ENCODE data around the gene DGKQ.
"Not testable (repeated sequence)": the region's sequence is repeated elsewhere in the genome, so short reads cannot be mapped to it uniquely, and the experiment has no call there.

DGKQ gene

DNA sequence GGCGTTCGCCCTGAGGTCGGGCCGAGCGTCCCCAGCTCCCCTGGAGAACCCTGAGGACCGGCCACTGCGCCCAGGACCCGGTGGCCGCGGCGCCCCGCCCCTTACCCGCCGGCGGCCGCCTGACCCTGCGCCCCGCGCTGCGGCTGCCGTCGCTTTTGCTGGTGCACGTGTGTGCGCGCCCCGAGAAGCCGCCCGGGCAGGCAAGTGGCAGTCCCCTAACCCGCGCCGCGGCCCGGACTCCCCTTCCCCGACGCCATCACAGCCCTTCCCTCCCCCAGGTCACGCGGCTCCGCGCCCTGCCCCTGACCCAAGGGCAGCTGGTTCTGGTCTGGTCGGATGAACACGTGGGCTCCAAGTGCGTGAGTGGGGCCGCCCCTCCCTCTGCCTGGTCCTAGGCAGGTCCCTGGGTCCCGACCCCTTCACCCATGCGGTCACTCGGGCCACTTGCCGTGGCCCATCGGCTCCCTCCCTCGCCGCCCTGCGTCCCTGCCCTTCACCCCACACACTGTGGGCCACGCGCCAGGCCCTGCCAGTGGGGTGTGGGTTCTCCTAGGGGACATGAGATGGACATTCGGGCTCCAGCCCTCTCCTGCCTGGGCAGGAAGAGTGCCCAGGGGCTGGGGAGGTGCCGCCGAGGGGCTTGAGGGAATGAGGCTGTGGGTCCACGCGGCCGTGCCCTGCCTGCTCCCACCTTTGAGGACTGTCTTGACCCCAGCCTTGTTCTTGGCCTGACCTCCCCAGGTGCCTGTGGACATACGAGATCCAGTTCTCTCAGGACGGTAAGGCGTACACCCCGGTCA is 30.1 kb upstream of the DGKQ start:
- ChIA-PET POLR2A (interaction anchor here (0.5 kb wide), 1 partner anchor 255 kb away, joined by 3 read pairs; no protein-coding TSS in a partner anchor), CTCF (no interaction called here)
- TF ChIP-seq, protein P1, sequence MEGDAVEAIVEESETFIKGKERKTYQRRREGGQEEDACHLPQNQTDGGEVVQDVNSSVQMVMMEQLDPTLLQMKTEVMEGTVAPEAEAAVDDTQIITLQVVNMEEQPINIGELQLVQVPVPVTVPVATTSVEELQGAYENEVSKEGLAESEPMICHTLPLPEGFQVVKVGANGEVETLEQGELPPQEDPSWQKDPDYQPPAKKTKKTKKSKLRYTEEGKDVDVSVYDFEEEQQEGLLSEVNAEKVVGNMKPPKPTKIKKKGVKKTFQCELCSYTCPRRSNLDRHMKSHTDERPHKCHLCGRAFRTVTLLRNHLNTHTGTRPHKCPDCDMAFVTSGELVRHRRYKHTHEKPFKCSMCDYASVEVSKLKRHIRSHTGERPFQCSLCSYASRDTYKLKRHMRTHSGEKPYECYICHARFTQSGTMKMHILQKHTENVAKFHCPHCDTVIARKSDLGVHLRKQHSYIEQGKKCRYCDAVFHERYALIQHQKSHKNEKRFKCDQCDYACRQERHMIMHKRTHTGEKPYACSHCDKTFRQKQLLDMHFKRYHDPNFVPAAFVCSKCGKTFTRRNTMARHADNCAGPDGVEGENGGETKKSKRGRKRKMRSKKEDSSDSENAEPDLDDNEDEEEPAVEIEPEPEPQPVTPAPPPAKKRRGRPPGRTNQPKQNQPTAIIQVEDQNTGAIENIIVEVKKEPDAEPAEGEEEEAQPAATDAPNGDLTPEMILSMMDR (IDR thresholded peaks at IDR 0.05; ENCODE audit: control extremely low read depth, extremely low read depth, low read depth, missing control alignments), result no peak
- no peak for DNase-seq (ENCODE audit: extremely low spot score)

- ChIA-PET POLR2A (interaction anchor here (0.5 kb wide), 1 partner anchor 255 kb away, joined by 3 read pairs; no protein-coding TSS in a partner anchor), CTCF (no interaction called here)
- DNase-seq (ENCODE audit: extremely low spot score), result no peak
- TF ChIP-seq, protein P1 (IDR thresholded peaks at IDR 0.05; ENCODE audit: control extremely low read depth, extremely low read depth, low read depth, missing control alignments), result no peak
These were observed 29.4 kb upstream of the DGKQ start for GRCh38 chr4:1002631-1003251.

DNA sequence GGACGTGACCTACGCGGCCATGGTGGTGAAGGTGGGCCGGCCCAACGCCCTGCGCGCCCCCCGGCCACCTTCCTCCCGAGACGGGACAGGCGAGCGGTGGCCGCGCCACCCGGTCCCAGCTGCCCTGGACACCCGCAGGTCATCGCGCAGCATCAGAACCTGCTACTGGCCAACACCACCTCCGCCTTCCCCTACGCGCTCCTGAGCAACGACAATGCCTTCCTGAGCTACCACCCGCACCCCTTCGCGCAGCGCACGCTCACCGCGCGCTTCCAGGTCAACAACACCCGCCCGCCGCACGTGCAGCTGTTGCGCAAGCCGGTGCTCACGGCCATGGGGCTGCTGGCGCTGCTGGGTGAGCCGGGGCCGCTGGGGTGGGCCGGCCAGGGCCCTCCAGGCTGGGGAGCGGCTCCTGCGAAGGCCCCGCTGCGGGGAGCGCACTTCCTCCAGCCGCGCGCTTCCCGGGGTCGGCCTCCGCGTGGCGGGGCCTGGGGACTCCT is 28.8 kb upstream of the DGKQ start:
- CTCF ChIA-PET, result no interaction called here
- TF ChIP-seq, protein P1 (IDR thresholded peaks at IDR 0.05; ENCODE audit: control extremely low read depth, extremely low read depth, low read depth, missing control alignments), result no peak
- DNase-seq (ENCODE audit: extremely low spot score), result no peak
- POLR2A ChIA-PET, result no interaction called here

DNA sequence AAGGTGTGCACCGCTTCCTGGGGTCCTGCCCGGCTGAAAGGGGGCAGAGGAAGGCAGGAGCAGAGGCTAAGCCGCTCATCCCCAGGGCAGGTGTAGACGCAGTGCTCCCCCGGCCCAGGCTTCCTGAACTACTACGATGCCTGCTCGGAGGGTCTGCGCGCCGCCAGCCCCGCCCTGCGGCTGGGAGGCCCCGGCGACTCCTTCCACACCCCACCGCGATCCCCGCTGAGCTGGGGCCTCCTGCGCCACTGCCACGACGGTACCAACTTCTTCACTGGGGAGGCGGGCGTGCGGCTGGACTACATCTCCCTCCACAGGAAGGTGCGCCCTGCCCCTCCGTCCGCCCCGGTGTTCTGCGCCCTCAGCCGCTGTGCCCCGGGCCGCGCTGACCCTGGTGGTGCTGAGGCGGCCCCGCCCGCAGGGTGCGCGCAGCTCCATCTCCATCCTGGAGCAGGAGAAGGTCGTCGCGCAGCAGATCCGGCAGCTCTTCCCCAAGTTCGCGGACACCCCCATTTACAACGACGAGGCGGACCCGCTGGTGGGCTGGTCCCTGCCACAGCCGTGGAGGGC is 28.3 kb upstream of the DGKQ start:
- TF ChIP-seq, protein P1 (IDR thresholded peaks at IDR 0.05; ENCODE audit: control extremely low read depth, extremely low read depth, low read depth, missing control alignments), result no peak
- POLR2A ChIA-PET, result no interaction called here
- CTCF ChIA-PET, result no interaction called here
- DNase-seq (ENCODE audit: extremely low spot score), result no peak

GRCh38 chr4:1000686-1001260 is 27.4 kb upstream of the DGKQ start:
- CTCF ChIA-PET, result no interaction called here
- POLR2A ChIA-PET, result no interaction called here
- TF ChIP-seq, protein P1 (IDR thresholded peaks at IDR 0.05; ENCODE audit: control extremely low read depth, extremely low read depth, low read depth, missing control alignments), result no peak
- no peak for DNase-seq (ENCODE audit: extremely low spot score)

DNA sequence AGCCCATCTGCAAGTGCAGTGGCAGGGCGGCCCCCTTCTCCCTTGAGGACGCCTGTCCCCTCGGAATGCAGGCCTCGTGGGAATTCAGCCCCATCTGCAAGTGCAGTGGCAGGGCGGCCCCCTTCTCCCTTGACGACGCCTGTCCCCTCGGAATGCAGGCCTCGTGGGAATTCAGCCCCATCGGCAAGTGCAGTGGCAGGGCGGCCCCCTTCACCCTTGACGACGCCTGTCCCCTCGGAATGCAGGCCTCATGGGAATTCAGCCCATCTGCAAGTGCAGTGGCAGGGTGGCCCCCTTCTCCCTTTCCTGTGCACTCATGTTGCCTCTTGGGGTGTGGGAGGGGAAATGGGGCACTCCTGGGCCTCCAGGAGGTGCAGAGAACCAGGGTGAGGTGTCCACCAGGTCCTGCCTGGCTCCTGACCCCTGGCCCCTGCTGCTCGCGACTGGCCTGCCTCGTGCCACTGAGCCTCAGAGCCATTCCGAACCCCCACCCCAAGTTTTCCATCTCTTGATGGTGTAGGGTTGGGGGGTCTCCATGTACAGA is 26.6 kb upstream of the DGKQ start:
- CTCF ChIA-PET, result no interaction called here
- POLR2A ChIA-PET, result no interaction called here
- TF ChIP-seq, protein P1 (IDR thresholded peaks at IDR 0.05; ENCODE audit: control extremely low read depth, extremely low read depth, low read depth, missing control alignments), result no peak
- DNase-seq (ENCODE audit: extremely low spot score), result no peak

DNA sequence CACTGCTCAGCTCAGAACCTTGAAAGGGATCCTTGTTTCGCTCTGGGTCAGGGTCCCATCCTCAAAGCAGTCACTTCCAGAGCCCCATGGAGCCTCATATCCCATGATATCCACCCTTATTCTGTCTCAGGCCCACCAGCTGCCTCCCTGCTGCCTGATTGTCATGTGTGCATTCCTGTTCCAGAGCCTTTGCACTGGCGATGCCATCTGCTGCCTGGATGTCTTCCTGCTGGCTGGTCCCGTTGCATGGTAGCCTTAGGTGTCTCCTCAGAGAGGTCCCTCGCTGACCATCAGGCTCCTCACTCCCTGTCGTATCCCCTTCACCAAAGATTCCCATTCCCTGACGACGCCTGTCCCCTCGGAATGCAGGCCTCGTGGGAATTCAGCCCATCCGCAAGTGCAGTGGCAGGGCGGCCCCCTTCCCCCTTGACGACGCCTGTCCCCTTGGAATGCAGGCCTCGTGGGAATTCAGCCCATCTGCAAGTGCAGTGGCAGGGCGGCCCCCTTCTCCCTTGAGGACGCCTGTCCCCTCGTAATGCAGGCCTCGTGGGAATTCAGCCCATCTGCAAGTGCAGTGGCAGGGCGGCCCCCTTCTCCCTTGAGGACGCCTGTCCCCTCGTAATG is 26.0 kb upstream of the DGKQ start:
- POLR2A ChIA-PET, result not testable (repeated sequence)
- CTCF ChIA-PET, result interaction anchor here (1.2 kb wide), 1 partner anchor 12 kb away, joined by 6 read pairs; the partner anchor contains the start of gene IDUA

More for the DNA sequence above, 26.0 kb upstream of the DGKQ start:
- not testable (repeated sequence) for DNase-seq (ENCODE audit: extremely low spot score)
